Thyroid gland (tissue), 4 donors: ENCODE results near the gene COL25A1.

Experiments
- POLR2A ChIP-seq, 2 donors: fragments of 450-650 bp; IDR thresholded peaks; one replicate each; pipeline ENCODE4 v1.6.1; 2017; ENCODE audit warnings: antibody characterized with exemption in 2 of 2, mild to moderate bottlenecking in 2 of 2, moderate library complexity in 1 of 2
- TF ChIP-seq, protein P1 (sequence below), 6 experiments: fragments of 200-600 bp in 3 of 6; fragments of 450-650 bp in 3 of 6; sonication (generic) in 3 of 6; IDR thresholded peaks; one replicate each; pipeline ENCODE4 v1.5.1; 2016 to 2019; ENCODE audit warnings: antibody characterized with exemption in 6 of 6, mild to moderate bottlenecking in 2 of 6, inconsistent platforms in 1 of 6, moderate library complexity in 1 of 6

DNA sequence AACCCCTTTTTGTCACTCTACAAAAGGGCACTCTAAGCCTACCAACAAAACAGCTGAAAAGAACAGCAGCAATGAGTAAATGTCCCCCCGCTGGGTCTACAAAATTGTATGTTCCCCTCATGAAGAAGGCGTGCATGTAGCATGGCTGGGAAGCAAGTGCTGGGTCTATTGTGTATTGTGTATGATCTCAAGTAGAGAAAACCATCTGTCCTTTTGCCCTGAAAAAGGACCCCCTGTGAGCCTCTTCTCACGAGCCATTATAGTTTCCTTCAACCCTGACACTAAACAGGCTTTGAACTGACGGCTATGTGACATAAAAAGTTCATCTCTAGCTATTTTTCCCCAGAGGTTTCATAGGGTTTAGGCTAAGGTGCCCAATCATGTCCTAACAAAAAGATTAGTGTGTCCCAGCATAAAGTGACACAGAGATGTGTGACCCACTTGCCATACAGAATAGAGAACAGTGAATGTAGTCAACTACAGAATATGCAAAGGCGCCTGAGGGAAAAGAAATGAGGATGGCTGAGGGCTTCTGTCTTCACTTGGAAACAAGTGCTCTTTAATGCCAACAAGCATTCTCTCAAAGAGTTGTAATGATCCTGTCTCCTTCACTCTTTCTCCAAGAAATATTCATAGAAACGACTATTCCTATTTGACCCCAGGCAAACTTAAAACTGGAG lies 27.3 kb downstream of the COL25A1 start:
- TF ChIP-seq, protein P1, sequence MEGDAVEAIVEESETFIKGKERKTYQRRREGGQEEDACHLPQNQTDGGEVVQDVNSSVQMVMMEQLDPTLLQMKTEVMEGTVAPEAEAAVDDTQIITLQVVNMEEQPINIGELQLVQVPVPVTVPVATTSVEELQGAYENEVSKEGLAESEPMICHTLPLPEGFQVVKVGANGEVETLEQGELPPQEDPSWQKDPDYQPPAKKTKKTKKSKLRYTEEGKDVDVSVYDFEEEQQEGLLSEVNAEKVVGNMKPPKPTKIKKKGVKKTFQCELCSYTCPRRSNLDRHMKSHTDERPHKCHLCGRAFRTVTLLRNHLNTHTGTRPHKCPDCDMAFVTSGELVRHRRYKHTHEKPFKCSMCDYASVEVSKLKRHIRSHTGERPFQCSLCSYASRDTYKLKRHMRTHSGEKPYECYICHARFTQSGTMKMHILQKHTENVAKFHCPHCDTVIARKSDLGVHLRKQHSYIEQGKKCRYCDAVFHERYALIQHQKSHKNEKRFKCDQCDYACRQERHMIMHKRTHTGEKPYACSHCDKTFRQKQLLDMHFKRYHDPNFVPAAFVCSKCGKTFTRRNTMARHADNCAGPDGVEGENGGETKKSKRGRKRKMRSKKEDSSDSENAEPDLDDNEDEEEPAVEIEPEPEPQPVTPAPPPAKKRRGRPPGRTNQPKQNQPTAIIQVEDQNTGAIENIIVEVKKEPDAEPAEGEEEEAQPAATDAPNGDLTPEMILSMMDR (IDR thresholded peaks at IDR 0.05) = no peak
- no peak for TF ChIP-seq POLR2A (IDR thresholded peaks at IDR 0.05)
